Mesenteric fat pad (tissue), 1 donor: Measurements from ENCODE around the gene AGBL4. TPM values are rescaled to one million over a fixed set of nuclear protein-coding genes. Genes with fewer than 3 reads are reported as not detected.
"Not testable (repeated sequence)": the region's sequence is repeated elsewhere in the genome, so short reads cannot be mapped to it uniquely, and the experiment has no call there.

Experiments
- DNase-seq: peaks from one replicate; pipeline ENCODE4 v3.0.0-alpha.2; 2020; ENCODE audit warnings: low spot score
- total RNA-seq: library from RNA; stranded (reverse); fragmentation: NEBNext Ultra II Directional; extraction: Animal tissue kit (Norgen Biotek cat#: 25700); gene quantifications from one replicate; pipeline ENCODE4 v1.2.1, GENCODE V29; 2021
- donor health status: DM: yes; HTN: yes; CAD: no.

Gene AGBL4
- total RNA-seq, 1 donor from 2014 or later = 0.26 TPM

GRCh38 chr1:48561444-48561843, 1462.3 kb downstream of the AGBL4 start:
- no peak for DNase-seq

- DNase-seq = no peak
Observed at GRCh38 chr1:48560577-48560976, 1463.2 kb downstream of the AGBL4 start.

- no peak for DNase-seq
Observed at GRCh38 chr1:48560116-48560515, 1463.6 kb downstream of the AGBL4 start.

GRCh38 chr1:48558366-48558765, 1465.4 kb downstream of the AGBL4 start:
- DNase-seq = no peak

- no peak for DNase-seq
Observed at GRCh38 chr1:48556186-48556850, 1467.4 kb downstream of the AGBL4 start.

- DNase-seq = no peak
Observed at GRCh38 chr1:48555271-48555670, 1468.5 kb downstream of the AGBL4 start.

- DNase-seq = no peak
Observed at GRCh38 chr1:48552903-48553606, 1470.7 kb downstream of the AGBL4 start.

GRCh38 chr1:48552420-48552819, 1471.3 kb downstream of the AGBL4 start:
- DNase-seq = no peak

GRCh38 chr1:48548985-48549384, 1474.8 kb downstream of the AGBL4 start:
- no peak for DNase-seq

GRCh38 chr1:48547561-48548220, 1476.1 kb downstream of the AGBL4 start:
- no peak for DNase-seq

- no peak for DNase-seq
Observed at GRCh38 chr1:48543854-48544253, 1479.9 kb downstream of the AGBL4 start.

GRCh38 chr1:48540587-48540986, 1483.2 kb downstream of the AGBL4 start:
- DNase-seq = no peak

- no peak for DNase-seq
Observed at GRCh38 chr1:48536477-48536876, 1487.3 kb downstream of the AGBL4 start.

- no peak for DNase-seq
Observed at GRCh38 chr1:48532976-48533375, 1490.8 kb downstream of the AGBL4 start.

- no peak for DNase-seq
Observed at GRCh38 chr1:48530727-48531351, 1492.9 kb downstream of the AGBL4 start.

- no peak for DNase-seq
Observed at GRCh38 chr1:48527051-48527450, 1496.7 kb downstream of the AGBL4 start.

GRCh38 chr1:48526008-48526710, 1497.6 kb downstream of the AGBL4 start:
- DNase-seq = no peak

GRCh38 chr1:48524892-48525467, 1498.8 kb downstream of the AGBL4 start:
- DNase-seq = no peak

- DNase-seq = no peak
Observed at GRCh38 chr1:48523558-48523957, 1500.2 kb downstream of the AGBL4 start.

GRCh38 chr1:48519896-48520295, 1503.9 kb downstream of the AGBL4 start:
- not testable (repeated sequence) for DNase-seq

- no peak for DNase-seq
Observed at GRCh38 chr1:48506870-48507269, 1516.9 kb downstream of the AGBL4 start.
